Gastroesophageal sphincter (tissue), 4 donors: ENCODE data around the gene DND1. TPM values are rescaled to one million over a fixed set of nuclear protein-coding genes. Genes with fewer than 3 reads are reported as not detected.

Experiments
- ATAC-seq: fragments of 150-250 bp; one replicate; pipeline ENCODE4 v1.9.1; 2016; ENCODE audit warnings: mild to moderate bottlenecking, moderate library complexity
- H3K27ac ChIP-seq, 4 donors: fragments of 200-600 bp; sonication (generic) in 3 of 4; 1 replicate in 3 of 4; 2 replicates in 1 of 4; pipeline ENCODE4 v1.5.1; 2016 to 2019
- H3K27me3 ChIP-seq: fragments of 200-600 bp; sonication (generic); one replicate; pipeline ENCODE4 v1.5.1; 2019
- H3K36me3 ChIP-seq, 2 donors: fragments of 200-600 bp; sonication (generic); one replicate each; pipeline ENCODE4 v1.5.1; 2019; ENCODE audit warnings: control low read depth in 1 of 2
- H3K4me1 ChIP-seq, 3 donors: fragments of 200-600 bp; sonication (generic); 1 replicate in 2 of 3; 2 replicates in 1 of 3; pipeline ENCODE4 v1.5.1; 2016 to 2019; ENCODE audit warnings: control low read depth in 2 of 3
- H3K4me3 ChIP-seq, 2 donors: fragments of 200-600 bp; sonication (generic); one replicate each; pipeline ENCODE4 v1.5.1; 2019; ENCODE audit warnings: mild to moderate bottlenecking in 1 of 2, moderate library complexity in 1 of 2
- H3K9me3 ChIP-seq, 3 donors: fragments of 200-600 bp; sonication (generic); one replicate each; pipeline ENCODE4 v1.5.1; 2017 to 2019; ENCODE audit warnings: control low read depth in 2 of 3
- EP300 ChIP-seq: sonication (generic); formaldehyde crosslinking; IDR thresholded peaks from one replicate; pipeline ENCODE4 v1.6.1; 2017; ENCODE audit warnings: antibody characterized with exemption, mild to moderate bottlenecking
- POLR2A ChIP-seq, 2 donors: fragments of 450-650 bp; IDR thresholded peaks; one replicate each; pipeline ENCODE4 v1.6.1; 2017; ENCODE audit warnings: antibody characterized with exemption in 2 of 2, mild to moderate bottlenecking in 2 of 2, moderate library complexity in 1 of 2
- POLR2AphosphoS5 ChIP-seq: sonication (generic); formaldehyde crosslinking; IDR thresholded peaks from one replicate; pipeline ENCODE4 v1.6.1; 2017; ENCODE audit warnings: antibody characterized with exemption
- WGBS, 2 donors: methylation state at CpG; one replicate each; pipeline ENCODE4 v1.1.5; 2018; ENCODE audit warnings: low coverage in 1 of 2; 5-methylcytosine and 5-hydroxymethylcytosine counted together
- total RNA-seq, 4 donors: library from RNA; depleted of rRNA; stranded (reverse); fragments of >200 nt; gene quantifications; one replicate each; pipeline ENCODE4 v1.1.0, GENCODE V29; 2016
- TF ChIP-seq, protein P1 (sequence below), 4 experiments: fragments of 200-600 bp in 2 of 4; fragments of 450-650 bp in 2 of 4; sonication (generic) in 1 of 4; IDR thresholded peaks; one replicate each; pipeline ENCODE4 v1.5.1; 2017 to 2019; ENCODE audit warnings: antibody characterized with exemption in 4 of 4, mild to moderate bottlenecking in 2 of 4, moderate library complexity in 2 of 4

Gene DND1
- total RNA-seq, 4 donors from 2014 or later: 0.19 to 0.67 (median 0.62) TPM; not detected in 1

DNA sequence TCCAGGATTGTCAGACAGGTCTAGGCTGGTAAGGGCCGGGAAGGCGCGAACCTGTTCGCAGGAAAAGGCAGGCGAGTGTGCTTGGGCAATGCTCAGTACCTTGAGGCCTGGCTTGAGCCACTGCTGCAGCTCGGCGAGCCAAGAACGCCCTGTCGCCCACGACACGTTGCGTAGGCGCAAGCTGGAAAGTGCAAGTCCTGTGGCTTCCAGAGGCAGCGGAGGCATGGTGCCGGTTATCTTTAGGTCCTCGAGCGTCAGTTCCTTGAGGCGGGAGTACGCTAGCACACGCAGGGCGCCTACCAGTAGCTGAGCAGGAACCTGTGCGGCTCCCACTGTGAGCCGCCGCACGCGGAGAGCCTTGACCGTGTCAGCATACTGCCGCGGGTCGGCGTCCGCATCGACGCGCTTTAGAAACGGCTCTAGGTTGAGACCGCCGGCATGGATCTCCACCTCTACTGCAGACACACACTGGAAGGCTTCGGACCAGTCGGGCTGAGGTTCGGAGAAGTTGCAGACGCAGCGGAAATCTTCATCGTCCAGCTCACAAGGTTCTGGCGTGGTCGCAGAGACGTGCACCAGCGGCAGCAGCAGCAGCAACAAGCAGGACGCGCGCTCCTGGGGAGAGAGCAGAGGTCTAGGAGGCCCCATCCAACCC, 40.9 kb downstream of the DND1 start:
- H3K27ac ChIP-seq: peak overlapping the region; percentile 3 to 81 (median 78)
- peaks cover 0 to 28% (median 7%) of the 10 kb centered on the region in 3 donors for H3K4me1 ChIP-seq
- peak overlapping the region; percentile 40 to 62 for H3K4me3 ChIP-seq
- 0% methylated on average over 14 of the region's 51 CpGs; no CpG with 5 or more reads in 1 of the 2 donors for WGBS, 2 donors
- no peaks in the 10 kb centered on the region for H3K27me3 ChIP-seq
- H3K9me3 ChIP-seq: no peaks in the 10 kb centered on the region
- no peaks in the 10 kb centered on the region for H3K36me3 ChIP-seq
- peak; percentile 56 for ATAC-seq
- TF ChIP-seq POLR2A (IDR thresholded peaks at IDR 0.05) (peak in 1 of 2 donors; percentile 11), EP300 (no peak)

- H3K36me3 ChIP-seq: no peaks in the 10 kb centered on the region
- no peaks in the 10 kb centered on the region for H3K9me3 ChIP-seq
- H3K4me1 ChIP-seq: peaks cover 0 to 28% (median 7%) of the 10 kb centered on the region in 3 donors
- H3K27ac ChIP-seq: peak overlapping the region in 3 of 4 donors; percentile 76 to 81 (median 80)
- no peak for ATAC-seq
- 9 to 17% methylated on average over 1 to 12 of the region's 36 CpGs for WGBS, 2 donors
- TF ChIP-seq EP300: no peak
- no peak for TF ChIP-seq POLR2A (IDR thresholded peaks at IDR 0.05)
- TF ChIP-seq POLR2AphosphoS5: no peak
- TF ChIP-seq, protein P1, sequence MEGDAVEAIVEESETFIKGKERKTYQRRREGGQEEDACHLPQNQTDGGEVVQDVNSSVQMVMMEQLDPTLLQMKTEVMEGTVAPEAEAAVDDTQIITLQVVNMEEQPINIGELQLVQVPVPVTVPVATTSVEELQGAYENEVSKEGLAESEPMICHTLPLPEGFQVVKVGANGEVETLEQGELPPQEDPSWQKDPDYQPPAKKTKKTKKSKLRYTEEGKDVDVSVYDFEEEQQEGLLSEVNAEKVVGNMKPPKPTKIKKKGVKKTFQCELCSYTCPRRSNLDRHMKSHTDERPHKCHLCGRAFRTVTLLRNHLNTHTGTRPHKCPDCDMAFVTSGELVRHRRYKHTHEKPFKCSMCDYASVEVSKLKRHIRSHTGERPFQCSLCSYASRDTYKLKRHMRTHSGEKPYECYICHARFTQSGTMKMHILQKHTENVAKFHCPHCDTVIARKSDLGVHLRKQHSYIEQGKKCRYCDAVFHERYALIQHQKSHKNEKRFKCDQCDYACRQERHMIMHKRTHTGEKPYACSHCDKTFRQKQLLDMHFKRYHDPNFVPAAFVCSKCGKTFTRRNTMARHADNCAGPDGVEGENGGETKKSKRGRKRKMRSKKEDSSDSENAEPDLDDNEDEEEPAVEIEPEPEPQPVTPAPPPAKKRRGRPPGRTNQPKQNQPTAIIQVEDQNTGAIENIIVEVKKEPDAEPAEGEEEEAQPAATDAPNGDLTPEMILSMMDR (IDR thresholded peaks at IDR 0.05): no peak
- H3K27me3 ChIP-seq: no peaks in the 10 kb centered on the region
- H3K4me3 ChIP-seq: peak overlapping the region; percentile 40 to 62
These were observed 41.5 kb downstream of the DND1 start for GRCh38 chr5:140631831-140632365.

- 91 to 92% methylated on average over 4 of the region's 4 CpGs for WGBS, 2 donors
- Histone ChIP-seq H3K9me3 (no peaks in the 10 kb centered on the region), H3K36me3 (no peaks in the 10 kb centered on the region), H3K27me3 (no peaks in the 10 kb centered on the region), H3K4me1 (peaks cover 0 to 28% (median 7%) of the 10 kb centered on the region in 3 donors), H3K4me3 (peak overlapping the region in 1 of 2 donors; percentile 62), H3K27ac (peak overlapping the region in 2 of 4 donors; percentile 12 to 80)
- no peak for ATAC-seq
- no peak for TF ChIP-seq POLR2AphosphoS5
These were observed 42.3 kb downstream of the DND1 start for GRCh38 chr5:140631036-140631417.

- H3K4me1 ChIP-seq: peaks cover 0 to 28% (median 7%) of the 10 kb centered on the region in 3 donors
- H3K36me3 ChIP-seq: no peaks in the 10 kb centered on the region
- H3K9me3 ChIP-seq: no peaks in the 10 kb centered on the region
- ATAC-seq: no peak
- TF ChIP-seq EP300: no peak
- TF ChIP-seq, protein P1 (IDR thresholded peaks at IDR 0.05): no peak
- TF ChIP-seq POLR2AphosphoS5: no peak
- H3K27ac ChIP-seq: peak overlapping the region in 3 of 4 donors; percentile 12 to 80 (median 17)
- 54 to 81% methylated on average over 2 of the region's 2 CpGs for WGBS, 2 donors
- no peaks in the 10 kb centered on the region for H3K27me3 ChIP-seq
- peak overlapping the region in 1 of 2 donors; percentile 62 for H3K4me3 ChIP-seq
These were observed 42.9 kb downstream of the DND1 start for GRCh38 chr5:140630292-140631035.

GRCh38 chr5:140628711-140629110, 44.7 kb downstream of the DND1 start:
- Histone ChIP-seq H3K36me3 (no peaks in the 10 kb centered on the region), H3K4me3 (no peak overlapping the region), H3K4me1 (peaks cover 0 to 26% (median 7%) of the 10 kb centered on the region in 3 donors), H3K27ac (no peak overlapping the region), H3K9me3 (no peaks in the 10 kb centered on the region), H3K27me3 (no peaks in the 10 kb centered on the region)
- TF ChIP-seq, protein P1 (IDR thresholded peaks at IDR 0.05): no peak
- TF ChIP-seq EP300 (no peak), POLR2A (IDR thresholded peaks at IDR 0.05) (no peak), POLR2AphosphoS5 (no peak)
- no peak for ATAC-seq
- WGBS, 2 donors: 17 to 25% methylated on average over 1 of the region's 1 CpG
